Subcutaneous adipose tissue (tissue), 4 donors: ENCODE data around the gene LVRN. TPM values are rescaled to one million over a fixed set of nuclear protein-coding genes. Genes with fewer than 3 reads are reported as not detected.

Experiments used
- total RNA-seq, 4 donors: library from RNA; depleted of rRNA; stranded (reverse); fragments of >200 nt; gene quantifications; one replicate each; pipeline ENCODE4 v1.1.0, GENCODE V29; 2016
- TF ChIP-seq, protein P1 (sequence below): fragments of 450-650 bp; IDR thresholded peaks from one replicate; pipeline ENCODE4 v1.5.1; 2016; ENCODE audit warnings: low read depth, mild to moderate bottlenecking, control low read depth, antibody characterized with exemption, moderate library complexity

Gene LVRN
- total RNA-seq, 4 donors from 2014 or later = 37.2 to 135 (median 96.4) TPM

- TF ChIP-seq, protein P1, sequence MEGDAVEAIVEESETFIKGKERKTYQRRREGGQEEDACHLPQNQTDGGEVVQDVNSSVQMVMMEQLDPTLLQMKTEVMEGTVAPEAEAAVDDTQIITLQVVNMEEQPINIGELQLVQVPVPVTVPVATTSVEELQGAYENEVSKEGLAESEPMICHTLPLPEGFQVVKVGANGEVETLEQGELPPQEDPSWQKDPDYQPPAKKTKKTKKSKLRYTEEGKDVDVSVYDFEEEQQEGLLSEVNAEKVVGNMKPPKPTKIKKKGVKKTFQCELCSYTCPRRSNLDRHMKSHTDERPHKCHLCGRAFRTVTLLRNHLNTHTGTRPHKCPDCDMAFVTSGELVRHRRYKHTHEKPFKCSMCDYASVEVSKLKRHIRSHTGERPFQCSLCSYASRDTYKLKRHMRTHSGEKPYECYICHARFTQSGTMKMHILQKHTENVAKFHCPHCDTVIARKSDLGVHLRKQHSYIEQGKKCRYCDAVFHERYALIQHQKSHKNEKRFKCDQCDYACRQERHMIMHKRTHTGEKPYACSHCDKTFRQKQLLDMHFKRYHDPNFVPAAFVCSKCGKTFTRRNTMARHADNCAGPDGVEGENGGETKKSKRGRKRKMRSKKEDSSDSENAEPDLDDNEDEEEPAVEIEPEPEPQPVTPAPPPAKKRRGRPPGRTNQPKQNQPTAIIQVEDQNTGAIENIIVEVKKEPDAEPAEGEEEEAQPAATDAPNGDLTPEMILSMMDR = no peak
Observed at GRCh38 chr5:116037236-116037822, 75.1 kb downstream of the LVRN start.

GRCh38 chr5:116038817-116039216, 76.5 kb downstream of the LVRN start:
- TF ChIP-seq, protein P1 = no peak

DNA sequence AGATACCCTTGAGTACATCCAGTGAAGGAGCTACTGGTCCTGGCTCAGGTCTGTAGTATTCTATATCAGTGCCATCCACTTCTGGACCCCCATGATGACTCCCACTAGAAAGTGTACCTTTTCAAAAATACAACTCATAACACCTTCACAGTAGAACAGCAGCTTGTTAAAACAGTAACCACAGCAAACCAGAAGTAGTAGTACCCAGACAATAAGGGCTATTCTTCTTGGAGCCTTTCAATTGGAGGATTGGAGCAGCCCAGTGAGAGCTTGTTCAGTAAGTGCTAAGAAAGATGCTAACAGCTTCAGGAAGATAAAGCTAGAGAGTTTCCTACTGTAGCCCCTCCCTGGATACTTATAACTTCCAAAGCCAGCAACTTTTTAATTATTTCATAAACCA, 80.1 kb downstream of the LVRN start:
- TF ChIP-seq, protein P1 = no peak

GRCh38 chr5:116044073-116044472, 81.8 kb downstream of the LVRN start:
- TF ChIP-seq, protein P1 = no peak

- TF ChIP-seq, protein P1 = no peak
Observed at GRCh38 chr5:116045821-116046220, 83.5 kb downstream of the LVRN start.

GRCh38 chr5:116046261-116046660, 84.0 kb downstream of the LVRN start:
- TF ChIP-seq, protein P1 = no peak

DNA sequence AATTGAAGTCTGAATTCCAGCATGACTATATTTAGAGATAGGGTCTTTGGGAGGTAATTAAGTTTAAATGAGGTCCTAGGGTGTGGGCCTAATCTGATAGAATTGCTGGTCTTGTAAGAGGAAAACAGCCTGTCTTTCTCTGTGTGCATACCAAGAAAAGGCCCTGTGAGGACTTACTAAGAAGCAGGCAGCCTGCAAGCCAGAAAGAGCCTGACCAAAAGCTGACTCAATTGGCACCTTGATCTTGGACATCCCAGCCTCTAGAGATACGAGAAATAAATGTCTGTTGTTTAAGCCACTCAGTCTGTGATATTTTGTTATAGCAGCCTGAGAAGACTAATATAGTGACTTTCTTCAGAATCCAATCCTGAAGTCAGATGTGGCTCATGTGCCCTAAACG, 84.5 kb downstream of the LVRN start:
- TF ChIP-seq, protein P1 = no peak
